GM13976 (cell line): Measurements from ENCODE around the gene BTD.

Experiments
- DNase-seq: peaks from one replicate; pipeline ENCODE4 v3.0.0; 2012; ENCODE audit warnings: low spot score
- CTCF ChIP-seq: IDR thresholded peaks from 2 replicates; pipeline ENCODE4 v1.5.1; 2012; ENCODE audit warnings: borderline replicate concordance, mild to moderate bottlenecking; ENCODE audit not compliant: insufficient read depth; ENCODE audit errors: extremely low read depth, missing control alignments, control extremely low read depth
- in situ Hi-C: fragments of 300-500 bp; cut with MboI; formaldehyde crosslinking; loops from one replicate; pipeline ENCODE4 v1.12.0; 2022; ENCODE audit warnings: low sequenced_read_pairs, mixed read lengths, inconsistent platforms; ENCODE audit not compliant: unreplicated experiment

The BTD gene

DNA sequence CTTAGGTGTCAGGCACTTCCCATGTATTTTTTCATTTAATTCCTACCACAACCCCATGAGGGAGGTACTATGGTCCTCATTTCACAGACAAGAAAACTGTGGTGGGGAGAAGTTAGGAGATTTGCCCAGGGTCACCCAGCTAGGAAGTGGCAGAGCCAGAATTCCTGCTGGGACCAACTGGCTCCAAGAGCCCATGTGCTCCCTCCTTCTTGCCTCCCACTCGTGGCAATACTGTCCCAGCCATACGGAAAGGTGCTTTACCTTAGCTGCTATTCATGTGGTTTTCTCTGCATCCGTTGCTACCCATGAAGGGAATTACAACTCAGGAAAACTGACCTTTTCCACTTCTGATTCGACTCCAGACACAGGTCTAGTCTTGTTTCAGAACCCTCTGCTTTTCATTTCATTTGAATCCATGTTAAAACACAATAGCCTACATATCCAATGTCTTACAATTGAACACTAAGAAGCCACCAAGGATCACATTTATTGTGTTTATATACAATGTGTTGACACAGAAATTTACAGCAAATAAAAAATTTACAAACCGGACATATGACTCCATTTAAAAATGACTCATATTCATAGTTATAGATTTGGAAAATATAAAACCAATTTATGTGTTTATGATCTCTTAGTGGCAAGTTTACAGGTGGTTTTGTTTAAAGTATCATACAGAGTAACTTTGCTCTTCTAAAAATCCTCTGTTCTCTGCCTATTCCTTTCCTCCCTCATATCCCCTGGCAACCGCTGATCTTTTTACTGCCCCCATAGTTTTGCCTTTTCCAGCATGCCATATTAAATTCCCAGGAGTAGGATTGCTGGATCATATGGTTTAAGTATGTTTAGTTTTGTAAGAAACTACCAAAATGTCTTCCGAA is 58.8 kb downstream of the BTD start:
- in situ Hi-C loops = no loop called here
- no peak for DNase-seq
- no peak for TF ChIP-seq CTCF

GRCh38 chr3:15664144-15664543 is 62.6 kb downstream of the BTD start:
- in situ Hi-C loops = no loop called here
- DNase-seq = no peak
- TF ChIP-seq CTCF = no peak

- no peak for TF ChIP-seq CTCF
- in situ Hi-C loops = no loop called here
- DNase-seq = no peak
Observed at GRCh38 chr3:15665510-15666150, 64.1 kb downstream of the BTD start.

- TF ChIP-seq CTCF = no peak
- in situ Hi-C loops = no loop called here
- DNase-seq = no peak
Observed at GRCh38 chr3:15666277-15666676, 64.7 kb downstream of the BTD start.

DNA sequence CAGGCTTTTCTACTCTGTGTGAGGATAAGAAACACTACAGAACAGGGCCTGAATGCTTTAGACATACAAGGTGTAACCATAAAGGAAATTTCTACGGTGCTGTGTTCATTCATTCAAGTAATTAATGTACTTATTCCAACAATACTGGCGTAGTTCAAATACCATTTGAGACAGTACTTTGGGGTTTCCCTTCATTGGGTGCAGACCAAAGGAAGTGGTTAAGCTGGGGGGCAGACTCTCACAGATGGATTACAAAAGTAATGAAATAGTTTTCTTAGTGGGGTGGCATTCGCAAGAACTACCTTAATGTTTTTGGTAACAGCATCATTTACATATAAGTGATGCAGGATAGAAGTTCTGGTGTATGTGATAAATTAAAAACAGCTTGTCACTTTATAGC is 65.9 kb downstream of the BTD start:
- DNase-seq = no peak
- in situ Hi-C loops = no loop called here
- TF ChIP-seq CTCF = no peak

- in situ Hi-C loops = no loop called here
- no peak for TF ChIP-seq CTCF
- DNase-seq = no peak
Observed at GRCh38 chr3:15673536-15673935, 72.0 kb downstream of the BTD start.
